Ishikawa (cell line): ENCODE results near the gene SIX5.
A peak's percentile ranks its signal among the peaks of the same experiment; 100 is the strongest.

Experiments
- CEBPB ChIP-seq: IDR thresholded peaks from 2 replicates; pipeline ENCODE4 v1.6.1; 2012
- EGR1 ChIP-seq: IDR thresholded peaks from 2 replicates; pipeline ENCODE4 v1.6.1; 2012
- MAX ChIP-seq: IDR thresholded peaks from 2 replicates; pipeline ENCODE4 v1.6.1; 2012
- NFIC ChIP-seq: IDR thresholded peaks from 2 replicates; pipeline ENCODE4 v1.6.1; 2012
- REST ChIP-seq: IDR thresholded peaks from 2 replicates; pipeline ENCODE4 v1.6.1; 2012; ENCODE audit warnings: low read depth, mild to moderate bottlenecking
- TAF1 ChIP-seq: IDR thresholded peaks from 2 replicates; pipeline ENCODE4 v1.6.1; 2012; ENCODE audit warnings: low read depth, mild to moderate bottlenecking
- TCF12 ChIP-seq: IDR thresholded peaks from 2 replicates; pipeline ENCODE4 v1.6.1; 2012; ENCODE audit warnings: low read depth
- TF ChIP-seq, protein P1 (sequence below): IDR thresholded peaks from 2 replicates; pipeline ENCODE4 v1.6.1; 2012

- TF ChIP-seq MAX (peak; percentile 53), TAF1 (peak; percentile 28; the same call in 1 of the 2 replicates), REST (no peak), NFIC (peak; percentile 25; the same call in 1 of the 2 replicates), TCF12 (0 out of 2 replicates have a peak, but pooled peaks have one; percentile 24), CEBPB (no peak), EGR1 (no peak)
- TF ChIP-seq, protein P1, sequence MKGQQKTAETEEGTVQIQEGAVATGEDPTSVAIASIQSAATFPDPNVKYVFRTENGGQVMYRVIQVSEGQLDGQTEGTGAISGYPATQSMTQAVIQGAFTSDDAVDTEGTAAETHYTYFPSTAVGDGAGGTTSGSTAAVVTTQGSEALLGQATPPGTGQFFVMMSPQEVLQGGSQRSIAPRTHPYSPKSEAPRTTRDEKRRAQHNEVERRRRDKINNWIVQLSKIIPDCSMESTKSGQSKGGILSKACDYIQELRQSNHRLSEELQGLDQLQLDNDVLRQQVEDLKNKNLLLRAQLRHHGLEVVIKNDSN, result no peak
Measured at GRCh38 chr19:45767881-45768654, 984 bp downstream of the SIX5 start.
